B cell (primary cell): Measurements from ENCODE around the gene NELL2. TPM values are rescaled to one million over a fixed set of nuclear protein-coding genes. Genes with fewer than 3 reads are reported as not detected.

Experiments
- ATAC-seq: fragments of 200-7000 bp; cut with Tn5 transposase; one replicate; pipeline ENCODE4 v1.10.0; 2021; ENCODE audit warnings: low read depth, mild to moderate bottlenecking, moderate number of reproducible peaks, moderate library complexity
- CTCF ChIA-PET: fragments of 350-600 bp; sonication (Branson Sonifier 250); formaldehyde crosslinking; loops from one replicate; lab custom pipeline; 2021; ENCODE audit warnings: antibody characterized with exemption, inconsistent platforms; lab: Charles Lee
- POLR2A ChIA-PET: fragments of 350-600 bp; sonication (Branson Sonifier 250); formaldehyde crosslinking; loops from one replicate; lab custom pipeline; 2021; ENCODE audit warnings: antibody characterized with exemption; lab: Charles Lee
- DNase-seq: peaks from one replicate; pipeline ENCODE4 v3.0.0; 2013
- H2AFZ ChIP-seq: 2 replicates; pipeline ENCODE4 v1.6.1; 2012; ENCODE audit warnings: mild to moderate bottlenecking, low read depth, low read length; ENCODE audit not compliant: insufficient read depth, poor library complexity, severe bottlenecking
- H3K27ac ChIP-seq, 2 donors: 1 replicate in 1 of 2; 2 replicates in 1 of 2; pipeline ENCODE4 v1.5.1; 2012 to 2013; ENCODE audit warnings: low read length in 2 of 2, mild to moderate bottlenecking in 2 of 2, moderate library complexity in 1 of 2
- H3K27me3 ChIP-seq, 4 experiments: fragments of 200-600 bp in 1 of 4; sonication (generic) in 1 of 4; replicated peaks in 1 of 4; 1 replicate in 2 of 4; 2 replicates in 2 of 4; pipeline versions ENCODE4 v1.6.1 to v1.7.0; 2013 to 2016; ENCODE audit warnings: low read length in 3 of 4, mild to moderate bottlenecking in 2 of 4, mixed read lengths in 1 of 4, moderate library complexity in 1 of 4; ENCODE audit not compliant: insufficient read depth in 4 of 4, control insufficient read depth in 3 of 4; ENCODE audit errors: control extremely low read depth in 1 of 4
- H3K36me3 ChIP-seq, 2 experiments: replicated peaks in 1 of 2; 1 replicate in 1 of 2; 2 replicates in 1 of 2; pipeline versions ENCODE4 v1.6.1 to v1.7.1; 2013; ENCODE audit warnings: low read length in 1 of 2; ENCODE audit not compliant: insufficient read depth in 2 of 2, control insufficient read depth in 1 of 2; ENCODE audit errors: control extremely low read depth in 1 of 2, extremely low read depth in 1 of 2
- H3K4me1 ChIP-seq, 2 donors: fragments of 200-600 bp in 1 of 2; sonication (generic) in 1 of 2; 1 replicate in 1 of 2; 2 replicates in 1 of 2; pipeline versions ENCODE4 v1.5.1 to v1.6.1; 2013 to 2017; ENCODE audit warnings: low read length in 2 of 2; ENCODE audit not compliant: control insufficient read depth in 2 of 2, insufficient read depth in 2 of 2
- H3K4me2 ChIP-seq: replicated peaks from 2 replicates; pipeline ENCODE3; 2012; ENCODE audit warnings: mild to moderate bottlenecking, low read depth, low read length; ENCODE audit not compliant: poor library complexity, severe bottlenecking
- H3K4me3 ChIP-seq, 5 experiments: fragments of 200-600 bp in 1 of 5; sonication (generic) in 1 of 5; 1 replicate in 3 of 5; 2 replicates in 2 of 5; pipeline versions ENCODE4 v1.5.1 to v1.7.0; 2011 to 2016; ENCODE audit warnings: low read length in 4 of 5, mild to moderate bottlenecking in 4 of 5, low read depth in 2 of 5, control low read depth in 1 of 5, moderate library complexity in 1 of 5; ENCODE audit not compliant: insufficient read depth in 1 of 5; ENCODE audit errors: control extremely low read depth in 1 of 5, extremely low read depth in 1 of 5
- H3K79me2 ChIP-seq: fragments of 200-600 bp; sonication (generic); one replicate; pipeline ENCODE4 v1.6.0; 2016; ENCODE audit warnings: low read length; ENCODE audit not compliant: control insufficient read depth, insufficient read depth
- H3K9ac ChIP-seq: fragments of 200-600 bp; sonication (generic); 2 replicates; pipeline ENCODE4 v1.6.1; 2017; ENCODE audit warnings: mild to moderate bottlenecking, low read length, moderate library complexity
- H3K9me3 ChIP-seq, 3 donors: one replicate each; pipeline versions ENCODE4 v1.6.1 to v1.7.1; 2013; ENCODE audit warnings: low read length in 2 of 3; ENCODE audit not compliant: control insufficient read depth in 2 of 3, insufficient read depth in 1 of 3; ENCODE audit errors: control extremely low read depth in 1 of 3
- H4K20me1 ChIP-seq: 2 replicates; pipeline ENCODE4 v1.6.0; 2012; ENCODE audit warnings: mild to moderate bottlenecking, low read length; ENCODE audit not compliant: insufficient read depth, control insufficient read depth, poor library complexity, severe bottlenecking
- H3K27ac Mint-ChIP-seq: one replicate; pipeline ENCODE4 v1.8.0; 2021; ENCODE audit warnings: mixed read lengths
- H3K27me3 Mint-ChIP-seq: one replicate; pipeline ENCODE4 v1.8.0; 2021; ENCODE audit warnings: mixed read lengths
- H3K4me1 Mint-ChIP-seq: one replicate; pipeline ENCODE4 v1.8.0; 2021; ENCODE audit warnings: mixed read lengths
- H3K4me3 Mint-ChIP-seq: one replicate; pipeline ENCODE4 v1.8.0; 2021; ENCODE audit warnings: mixed read lengths
- H3K9me3 Mint-ChIP-seq: one replicate; pipeline ENCODE4 v1.8.0; 2022; ENCODE audit warnings: mixed read lengths; ENCODE audit not compliant: insufficient read depth
- EZH2 ChIP-seq: IDR thresholded peaks from 2 replicates; pipeline ENCODE4 v1.6.1; 2012; ENCODE audit warnings: borderline replicate concordance, low read depth, mild to moderate bottlenecking, moderate library complexity, low read length; ENCODE audit not compliant: insufficient read depth, poor library complexity, severe bottlenecking
- WGBS: methylation state at CpG from one replicate; pipeline ENCODE4 v1.1.5; 2013; ENCODE audit warnings: missing lambda C conversion rate; ENCODE audit not compliant: insufficient coverage; 5-methylcytosine and 5-hydroxymethylcytosine counted together
- intact Hi-C: fragments of 100-400 bp; cut with micrococcal nuclease; formaldehyde crosslinking; loops from one replicate; pipeline ENCODE4 v1.10.0; 2022
- polyA plus RNA-seq: library from polyadenylated mRNA; depleted of rRNA; stranded (reverse); fragments of >200 nt; gene quantifications from 2 replicates; pipeline ENCODE4 v1.2.3, GENCODE V29; 2012
- total RNA-seq, 2 donors: library from RNA; stranded (reverse); fragments of 120-200 nt in 1 of 2; gene quantifications; 1 replicate in 1 of 2; 2 replicates in 1 of 2; pipeline versions ENCODE4 v1.2.3 to v1.2.4, GENCODE V29; 2013 to 2022
- TF ChIP-seq, protein P1 (sequence below): fragments of 200-600 bp; IDR thresholded peaks from one replicate; pipeline ENCODE4 v1.8.0; 2022; ENCODE audit warnings: antibody characterized with exemption, mild to moderate bottlenecking

NELL2 gene
- total and polyA plus RNA-seq, 2 donors (not counting 1 experiment from before 2014, with no cell fraction given) = 0.22 TPM; not detected in 1

DNA sequence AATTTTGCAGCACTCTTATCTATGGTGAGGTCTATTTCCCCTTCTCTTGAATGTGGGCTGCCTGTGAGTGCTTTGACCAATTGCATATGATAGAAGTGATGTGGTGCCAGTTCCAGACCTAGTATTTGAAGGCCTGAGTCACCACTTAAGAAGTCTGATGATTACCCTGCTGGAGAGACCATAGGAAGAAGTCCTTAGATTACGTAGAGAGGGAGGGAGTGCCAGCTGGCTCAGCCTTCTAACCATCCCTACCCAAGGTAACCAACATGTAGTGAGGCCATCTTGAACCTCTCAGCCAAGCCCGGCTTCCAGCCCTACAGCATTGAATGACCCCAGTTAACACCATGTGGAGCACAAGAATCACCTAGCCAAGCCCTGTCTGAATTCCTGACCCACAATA, 166.9 kb downstream of the NELL2 start:
- DNase-seq (no peak), ATAC-seq (no peak)
- no peak overlapping the region for H3K27ac ChIP-seq
- TF ChIP-seq, protein P1, sequence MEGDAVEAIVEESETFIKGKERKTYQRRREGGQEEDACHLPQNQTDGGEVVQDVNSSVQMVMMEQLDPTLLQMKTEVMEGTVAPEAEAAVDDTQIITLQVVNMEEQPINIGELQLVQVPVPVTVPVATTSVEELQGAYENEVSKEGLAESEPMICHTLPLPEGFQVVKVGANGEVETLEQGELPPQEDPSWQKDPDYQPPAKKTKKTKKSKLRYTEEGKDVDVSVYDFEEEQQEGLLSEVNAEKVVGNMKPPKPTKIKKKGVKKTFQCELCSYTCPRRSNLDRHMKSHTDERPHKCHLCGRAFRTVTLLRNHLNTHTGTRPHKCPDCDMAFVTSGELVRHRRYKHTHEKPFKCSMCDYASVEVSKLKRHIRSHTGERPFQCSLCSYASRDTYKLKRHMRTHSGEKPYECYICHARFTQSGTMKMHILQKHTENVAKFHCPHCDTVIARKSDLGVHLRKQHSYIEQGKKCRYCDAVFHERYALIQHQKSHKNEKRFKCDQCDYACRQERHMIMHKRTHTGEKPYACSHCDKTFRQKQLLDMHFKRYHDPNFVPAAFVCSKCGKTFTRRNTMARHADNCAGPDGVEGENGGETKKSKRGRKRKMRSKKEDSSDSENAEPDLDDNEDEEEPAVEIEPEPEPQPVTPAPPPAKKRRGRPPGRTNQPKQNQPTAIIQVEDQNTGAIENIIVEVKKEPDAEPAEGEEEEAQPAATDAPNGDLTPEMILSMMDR = no peak
- TF ChIP-seq EZH2 = no peak
- no peaks in the 10 kb centered on the region for H3K79me2 ChIP-seq
- no peaks in the 10 kb centered on the region for H3K27me3 ChIP-seq
- CTCF ChIA-PET = no interaction called here
- H4K20me1 ChIP-seq = no peaks in the 10 kb centered on the region
- intact Hi-C loops = no loop called here
- H2AFZ ChIP-seq = no peak overlapping the region
- Mint-ChIP-seq H3K4me1 (no peaks in the 10 kb centered on the region), H3K27me3 (no peaks in the 10 kb centered on the region), H3K27ac (no peak overlapping the region), H3K9me3 (no peaks in the 10 kb centered on the region), H3K4me3 (no peak overlapping the region)
- 94% methylated on average over 2 of the region's 2 CpGs for WGBS
- H3K9me3 ChIP-seq = no peaks in the 10 kb centered on the region
- H3K4me1 ChIP-seq = no peaks in the 10 kb centered on the region
- H3K36me3 ChIP-seq = no peaks in the 10 kb centered on the region
- H3K4me3 ChIP-seq = no peak overlapping the region
- no peak overlapping the region for H3K9ac ChIP-seq
- no peak overlapping the region for H3K4me2 ChIP-seq
- POLR2A ChIA-PET = no interaction called here

DNA sequence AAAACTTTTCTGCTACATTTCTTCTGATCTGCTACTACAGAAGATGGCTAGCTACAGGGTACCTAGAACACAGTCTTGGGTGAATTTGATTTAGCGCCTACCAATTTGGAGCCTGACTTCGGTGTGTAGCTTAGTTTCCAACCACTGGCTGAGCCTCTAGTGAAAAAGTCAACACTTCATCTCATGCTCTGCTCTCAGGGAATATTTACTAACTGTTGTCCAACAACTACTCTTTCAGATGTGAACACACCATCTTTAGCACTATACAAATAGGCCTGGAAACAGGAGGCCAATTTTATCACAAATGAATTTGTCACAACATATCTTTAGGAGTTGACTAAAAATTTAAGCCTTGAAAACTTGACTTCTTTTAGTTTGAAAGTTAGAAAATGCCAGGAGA, 167.9 kb downstream of the NELL2 start:
- no peak overlapping the region for H3K4me2 ChIP-seq
- no peaks in the 10 kb centered on the region for H3K36me3 ChIP-seq
- WGBS = 84% methylated on average over 2 of the region's 2 CpGs
- H3K27ac ChIP-seq = no peak overlapping the region
- TF ChIP-seq EZH2 = no peak
- TF ChIP-seq, protein P1 = no peak
- H4K20me1 ChIP-seq = no peaks in the 10 kb centered on the region
- ChIA-PET CTCF (no interaction called here), POLR2A (no interaction called here)
- DNase-seq = no peak
- H3K4me3 ChIP-seq = no peak overlapping the region
- Mint-ChIP-seq H3K9me3 (no peaks in the 10 kb centered on the region), H3K27me3 (no peaks in the 10 kb centered on the region), H3K4me1 (no peaks in the 10 kb centered on the region), H3K4me3 (no peak overlapping the region), H3K27ac (no peak overlapping the region)
- no peaks in the 10 kb centered on the region for H3K4me1 ChIP-seq
- no peaks in the 10 kb centered on the region for H3K27me3 ChIP-seq
- no peaks in the 10 kb centered on the region for H3K9me3 ChIP-seq
- no peak overlapping the region for H3K9ac ChIP-seq
- no peak overlapping the region for H2AFZ ChIP-seq
- H3K79me2 ChIP-seq = no peaks in the 10 kb centered on the region
- intact Hi-C loops = no loop called here
- no peak for ATAC-seq
